Astrocyte (in vitro differentiated cells and primary cell): ENCODE data around the gene C17orf107. TPM values are rescaled to one million over a fixed set of nuclear protein-coding genes. Genes with fewer than 3 reads are reported as not detected.
A peak's percentile ranks its signal among the peaks of the same experiment; 100 is the strongest.

Experiments
- DNase-seq: peaks from one replicate; pipeline ENCODE4 v3.0.0-alpha.2; 2010; ENCODE audit warnings: low read depth
- FAIRE-seq: peaks from 2 replicates; lab custom pipeline; 2011; peaks lifted over from hg19 to GRCh38; lab: Jason Lieb, UNC
- H2AFZ ChIP-seq: 2 replicates; pipeline ENCODE4 v1.6.0; 2012; ENCODE audit warnings: low read depth, low read length, inconsistent platforms
- H3K27ac ChIP-seq: 2 replicates; pipeline ENCODE4 v1.5.1; 2011; ENCODE audit warnings: low read depth, low read length, inconsistent platforms
- H3K27me3 ChIP-seq: 2 replicates; pipeline ENCODE4 v1.6.0; 2011; ENCODE audit warnings: low read length, inconsistent platforms; ENCODE audit not compliant: insufficient read depth
- H3K36me3 ChIP-seq: 2 replicates; pipeline ENCODE4 v1.5.1; 2011; ENCODE audit warnings: low read length, inconsistent platforms; ENCODE audit not compliant: insufficient read depth
- H3K4me1 ChIP-seq: 2 replicates; pipeline ENCODE4 v1.5.1; 2011; ENCODE audit warnings: low read length, inconsistent platforms; ENCODE audit not compliant: insufficient read depth
- H3K4me2 ChIP-seq: 2 replicates; pipeline ENCODE4 v1.6.0; 2012; ENCODE audit warnings: low read length, inconsistent platforms
- H3K4me3 ChIP-seq: 2 replicates; pipeline ENCODE4 v1.5.1; 2011; ENCODE audit warnings: low read depth, mild to moderate bottlenecking, low read length, inconsistent platforms; ENCODE audit not compliant: insufficient read depth
- H3K79me2 ChIP-seq: 2 replicates; pipeline ENCODE4 v1.6.0; 2012; ENCODE audit warnings: mild to moderate bottlenecking, low read length, inconsistent platforms; ENCODE audit not compliant: insufficient read depth
- H3K9ac ChIP-seq: 2 replicates; pipeline ENCODE4 v1.6.0; 2012; ENCODE audit warnings: mild to moderate bottlenecking, low read length, inconsistent platforms
- H3K9me3 ChIP-seq: 2 replicates; pipeline ENCODE4 v1.5.1; 2012; ENCODE audit warnings: low read depth, mild to moderate bottlenecking, low read length, inconsistent platforms; ENCODE audit not compliant: insufficient read depth
- H4K20me1 ChIP-seq: 2 replicates; pipeline ENCODE4 v1.6.0; 2012; ENCODE audit warnings: low read length, inconsistent platforms; ENCODE audit not compliant: insufficient read depth
- H3K27ac Mint-ChIP-seq: one replicate; pipeline ENCODE4 v1.8.0; 2021; ENCODE audit warnings: mild to moderate bottlenecking, mixed read lengths; ENCODE audit not compliant: unreplicated experiment
- H3K27me3 Mint-ChIP-seq: one replicate; pipeline ENCODE4 v1.8.0; 2021; ENCODE audit warnings: low read depth, mixed read lengths; ENCODE audit not compliant: unreplicated experiment
- H3K36me3 Mint-ChIP-seq: one replicate; pipeline ENCODE4 v1.8.0; 2021; ENCODE audit warnings: low read depth, mixed read lengths; ENCODE audit not compliant: unreplicated experiment
- H3K4me1 Mint-ChIP-seq: one replicate; pipeline ENCODE4 v1.8.0; 2021; ENCODE audit warnings: low read depth, mixed read lengths; ENCODE audit not compliant: unreplicated experiment
- H3K4me3 Mint-ChIP-seq: one replicate; pipeline ENCODE4 v1.8.0; 2021; ENCODE audit warnings: mild to moderate bottlenecking, moderate library complexity, mixed read lengths; ENCODE audit not compliant: unreplicated experiment
- H3K9me3 Mint-ChIP-seq: one replicate; pipeline ENCODE4 v1.8.0; 2021; ENCODE audit warnings: mild to moderate bottlenecking, mixed read lengths; ENCODE audit not compliant: unreplicated experiment
- EZH2 ChIP-seq: IDR thresholded peaks from 2 replicates; pipeline ENCODE4 v1.6.1; 2012; ENCODE audit warnings: mild to moderate bottlenecking, low read length, inconsistent platforms; ENCODE audit not compliant: insufficient read depth
- total RNA-seq: library from RNA; stranded (reverse); gene quantifications from 2 replicates; pipeline ENCODE4 v1.2.1, GENCODE V29; 2021
- TF ChIP-seq, protein P1 (sequence below): IDR thresholded peaks from 2 replicates; pipeline ENCODE4 v1.5.1; 2011; ENCODE audit warnings: low read depth, mild to moderate bottlenecking, inconsistent platforms, low read length, moderate library complexity; ENCODE audit not compliant: insufficient read depth

The C17orf107 gene
- total RNA-seq, 1 donor from 2014 or later, result 2.2 TPM

DNA sequence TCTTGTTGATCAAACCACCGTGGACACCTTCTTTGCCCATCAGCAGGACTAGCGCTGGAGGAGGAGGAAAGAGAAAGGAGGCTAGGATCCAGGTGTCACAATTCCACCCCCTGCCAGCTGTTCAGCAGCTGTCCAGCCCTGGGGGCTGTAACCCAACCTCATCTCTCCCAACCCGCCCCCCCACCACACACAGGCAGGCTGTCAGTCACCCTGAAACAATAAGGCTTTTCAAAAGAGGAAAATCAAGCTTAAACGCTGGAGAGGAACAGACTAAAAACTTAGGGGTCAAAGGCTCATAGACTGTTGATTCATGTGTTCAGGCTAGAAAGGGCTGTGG lies 46.6 kb downstream of the C17orf107 start:
- FAIRE-seq (no peak), DNase-seq (no peak)
- Mint-ChIP-seq H3K9me3 (no peaks in the 10 kb centered on the region), H3K4me3 (peak overlapping the region; percentile 98), H3K36me3 (peaks cover 22% of the 10 kb centered on the region), H3K27me3 (no peaks in the 10 kb centered on the region), H3K27ac (peak overlapping the region; percentile 98), H3K4me1 (peaks cover 35% of the 10 kb centered on the region)
- Histone ChIP-seq H3K9ac (peak overlapping the region; percentile 93), H3K27ac (peak overlapping the region; percentile 89), H4K20me1 (peaks cover 60% of the 10 kb centered on the region), H3K4me2 (peak overlapping the region; percentile 99), H3K9me3 (no peaks in the 10 kb centered on the region), H3K36me3 (peaks cover 37% of the 10 kb centered on the region), H3K79me2 (peaks cover 74% of the 10 kb centered on the region), H2AFZ (no peak overlapping the region), H3K4me3 (peak overlapping the region; percentile 82), H3K4me1 (peaks cover 37% of the 10 kb centered on the region), H3K27me3 (no peaks in the 10 kb centered on the region)
- no peak for TF ChIP-seq EZH2
- TF ChIP-seq, protein P1, sequence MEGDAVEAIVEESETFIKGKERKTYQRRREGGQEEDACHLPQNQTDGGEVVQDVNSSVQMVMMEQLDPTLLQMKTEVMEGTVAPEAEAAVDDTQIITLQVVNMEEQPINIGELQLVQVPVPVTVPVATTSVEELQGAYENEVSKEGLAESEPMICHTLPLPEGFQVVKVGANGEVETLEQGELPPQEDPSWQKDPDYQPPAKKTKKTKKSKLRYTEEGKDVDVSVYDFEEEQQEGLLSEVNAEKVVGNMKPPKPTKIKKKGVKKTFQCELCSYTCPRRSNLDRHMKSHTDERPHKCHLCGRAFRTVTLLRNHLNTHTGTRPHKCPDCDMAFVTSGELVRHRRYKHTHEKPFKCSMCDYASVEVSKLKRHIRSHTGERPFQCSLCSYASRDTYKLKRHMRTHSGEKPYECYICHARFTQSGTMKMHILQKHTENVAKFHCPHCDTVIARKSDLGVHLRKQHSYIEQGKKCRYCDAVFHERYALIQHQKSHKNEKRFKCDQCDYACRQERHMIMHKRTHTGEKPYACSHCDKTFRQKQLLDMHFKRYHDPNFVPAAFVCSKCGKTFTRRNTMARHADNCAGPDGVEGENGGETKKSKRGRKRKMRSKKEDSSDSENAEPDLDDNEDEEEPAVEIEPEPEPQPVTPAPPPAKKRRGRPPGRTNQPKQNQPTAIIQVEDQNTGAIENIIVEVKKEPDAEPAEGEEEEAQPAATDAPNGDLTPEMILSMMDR, result no peak

DNA sequence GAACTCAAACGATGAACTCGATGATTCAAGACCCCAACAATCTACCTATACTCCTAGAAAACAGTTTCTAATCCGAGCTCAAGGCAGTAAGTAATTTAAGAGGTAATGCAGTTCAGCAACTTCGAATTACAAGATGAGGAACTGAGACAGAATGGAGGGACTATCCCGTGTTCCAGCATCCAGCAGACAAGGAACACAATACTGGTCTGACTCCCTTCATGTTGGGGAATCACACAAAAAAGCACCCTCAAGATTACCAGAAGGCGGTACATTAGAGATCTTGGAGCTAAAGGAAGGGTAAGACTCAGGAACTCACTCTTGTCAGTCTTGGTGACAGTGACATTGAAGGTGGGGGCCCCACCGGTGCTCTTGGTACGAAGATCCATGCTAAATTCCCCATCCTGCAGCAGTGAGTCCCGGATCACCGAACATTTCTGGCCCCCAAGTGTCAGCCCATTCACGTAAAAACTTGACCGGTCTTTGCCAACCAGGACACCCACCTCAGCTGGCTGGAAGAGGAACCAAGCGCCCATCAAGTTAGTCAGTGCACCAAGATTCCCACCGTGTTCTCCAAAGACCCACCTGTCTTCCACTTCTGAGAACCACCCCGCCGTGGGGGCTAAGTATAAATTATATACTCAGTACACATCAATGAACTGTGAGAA lies 47.1 kb downstream of the C17orf107 start:
- peak overlapping the region; percentile 27 for H3K27ac ChIP-seq
- peaks cover 69% of the 10 kb centered on the region for H3K79me2 ChIP-seq
- H3K4me1 Mint-ChIP-seq, result peaks cover 37% of the 10 kb centered on the region
- H4K20me1 ChIP-seq, result peaks cover 60% of the 10 kb centered on the region
- peak overlapping the region; percentile 98 for H3K4me3 Mint-ChIP-seq
- no peak for DNase-seq
- H3K4me3 ChIP-seq, result peak overlapping the region; percentile 82
- no peak overlapping the region for H2AFZ ChIP-seq
- H3K9me3 ChIP-seq, result no peaks in the 10 kb centered on the region
- peak overlapping the region; percentile 99 for H3K4me2 ChIP-seq
- no peak for FAIRE-seq
- no peak for TF ChIP-seq EZH2
- TF ChIP-seq, protein P1, result no peak
- no peaks in the 10 kb centered on the region for H3K27me3 ChIP-seq
- peak overlapping the region; percentile 98 for H3K27ac Mint-ChIP-seq
- peaks cover 37% of the 10 kb centered on the region for H3K36me3 ChIP-seq
- H3K9me3 Mint-ChIP-seq, result no peaks in the 10 kb centered on the region
- H3K27me3 Mint-ChIP-seq, result no peaks in the 10 kb centered on the region
- H3K9ac ChIP-seq, result peak overlapping the region; percentile 93
- peaks cover 32% of the 10 kb centered on the region for H3K4me1 ChIP-seq
- peaks cover 22% of the 10 kb centered on the region for H3K36me3 Mint-ChIP-seq

DNA sequence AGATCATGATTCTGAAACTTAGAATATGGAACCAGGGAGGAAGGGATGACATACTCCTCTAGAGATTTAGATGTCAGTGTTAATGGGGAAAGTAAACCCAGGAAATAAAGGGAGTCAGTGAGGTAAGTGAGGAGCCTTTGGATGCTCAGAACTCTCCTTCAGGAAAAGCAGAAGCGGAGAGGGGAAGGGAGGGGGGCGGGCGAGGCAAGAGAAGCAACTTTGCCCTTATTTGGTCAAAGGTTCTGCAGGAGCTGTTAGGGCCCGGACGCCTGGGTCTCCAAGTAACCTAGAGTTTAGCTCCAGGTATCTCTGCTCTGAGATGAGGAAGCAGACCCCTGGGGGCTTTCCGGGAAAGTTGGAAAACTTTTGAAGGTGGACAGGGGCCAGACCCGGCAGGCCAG lies 47.7 kb downstream of the C17orf107 start:
- Mint-ChIP-seq H3K4me1 (peaks cover 35% of the 10 kb centered on the region), H3K27me3 (no peaks in the 10 kb centered on the region), H3K27ac (peak overlapping the region; percentile 98), H3K4me3 (peak overlapping the region; percentile 98), H3K36me3 (peaks cover 22% of the 10 kb centered on the region), H3K9me3 (no peaks in the 10 kb centered on the region)
- Histone ChIP-seq H3K4me2 (peak overlapping the region; percentile 99), H2AFZ (no peak overlapping the region), H3K27me3 (no peaks in the 10 kb centered on the region), H4K20me1 (peaks cover 59% of the 10 kb centered on the region), H3K9me3 (no peaks in the 10 kb centered on the region), H3K36me3 (peaks cover 34% of the 10 kb centered on the region), H3K79me2 (peaks cover 63% of the 10 kb centered on the region), H3K4me3 (peak overlapping the region; percentile 82), H3K4me1 (peaks cover 32% of the 10 kb centered on the region), H3K27ac (peak overlapping the region; percentile 27), H3K9ac (peak overlapping the region; percentile 93)
- TF ChIP-seq, protein P1, result no peak
- no peak for TF ChIP-seq EZH2
- DNase-seq (no peak), FAIRE-seq (no peak)
